Lung (tissue), 12 donors: Measurements from ENCODE around the gene PICK1. TPM values are rescaled to one million over a fixed set of nuclear protein-coding genes. Genes with fewer than 3 reads are reported as not detected.

ENCODE experiments used
- ATAC-seq: fragments of 200-7000 bp; cut with Tn5 transposase; one replicate; pipeline ENCODE4 v1.9.1; 2020; ENCODE audit warnings: moderate number of reproducible peaks; ENCODE audit not compliant: insufficient read depth, low FRiP score
- DNase-seq, 3 donors: peaks; one replicate each; pipeline ENCODE4 v3.0.0-alpha.2; 2013 to 2017
- H3K27ac ChIP-seq, 2 donors: one replicate each; pipeline ENCODE4 v1.5.1; 2013; ENCODE audit warnings: mild to moderate bottlenecking in 2 of 2, moderate library complexity in 2 of 2, control low read depth in 1 of 2, inconsistent platforms in 1 of 2, low read depth in 1 of 2, low read length in 1 of 2
- H3K27me3 ChIP-seq, 3 donors: one replicate each; pipeline ENCODE4 v1.5.1; 2013; ENCODE audit warnings: low read length in 2 of 3; ENCODE audit not compliant: control insufficient read depth in 3 of 3, insufficient read depth in 3 of 3
- H3K36me3 ChIP-seq, 4 donors: one replicate each; pipeline ENCODE4 v1.5.1; 2013; ENCODE audit warnings: low read length in 4 of 4, mild to moderate bottlenecking in 1 of 4, moderate library complexity in 1 of 4; ENCODE audit not compliant: control insufficient read depth in 4 of 4, insufficient read depth in 4 of 4
- H3K4me1 ChIP-seq, 5 donors: one replicate each; pipeline ENCODE4 v1.5.1; 2013; ENCODE audit warnings: low read length in 5 of 5, mild to moderate bottlenecking in 2 of 5, moderate library complexity in 1 of 5; ENCODE audit not compliant: control insufficient read depth in 5 of 5, insufficient read depth in 5 of 5
- H3K4me3 ChIP-seq: one replicate; pipeline ENCODE4 v1.5.1; 2013; ENCODE audit warnings: mild to moderate bottlenecking, control low read depth, moderate library complexity
- H3K9ac ChIP-seq, 2 donors: one replicate each; pipeline ENCODE4 v1.5.1; 2013; ENCODE audit warnings: low read length in 2 of 2, control low read depth in 1 of 2; ENCODE audit not compliant: insufficient read depth in 1 of 2
- H3K9me3 ChIP-seq, 4 donors: one replicate each; pipeline ENCODE4 v1.5.1; 2013; ENCODE audit warnings: low read length in 3 of 4, mild to moderate bottlenecking in 1 of 4, moderate library complexity in 1 of 4; ENCODE audit not compliant: control insufficient read depth in 4 of 4, insufficient read depth in 3 of 4
- CTCF ChIP-seq: IDR thresholded peaks from 2 replicates; pipeline ENCODE4 v1.5.1; 2012; ENCODE audit warnings: mild to moderate bottlenecking; ENCODE audit errors: control extremely low read depth, extremely low read depth
- WGBS, 2 donors: extraction: QIAGEN DNeasy Blood & Tissue Kit; methylation state at CpG; one replicate each; pipeline ENCODE4 v1.1.7; 2013; 5-methylcytosine and 5-hydroxymethylcytosine counted together
- polyA plus RNA-seq, 2 donors: library from polyadenylated mRNA; stranded (reverse); fragments of 200-250 nt; gene quantifications; one replicate each; pipeline ENCODE4 v1.2.1, GENCODE V29; 2013
- total RNA-seq, 2 donors: library from RNA; depleted of rRNA in 1 of 2; stranded (reverse); fragments of >200 nt in 1 of 2; gene quantifications; one replicate each; pipeline ENCODE4 v1.2.1, GENCODE V29; 2014 to 2021
- donor health status: control.
- donor health status: control.
- donor health status: Bipolar disorder and iron deficiency.
- donor health status: healthy.
- donor health status: DM: yes; HTN: yes; CAD: no.

PICK1 gene
- total and polyA plus RNA-seq, 4 donors, result 32.4 to 45.6 (median 37.3) TPM

GRCh38 chr22:38088629-38089473 is 31.6 kb downstream of the PICK1 start:
- 27 to 36% methylated on average over 58 to 83 of the region's 85 CpGs for WGBS, 2 donors
- Histone ChIP-seq H3K36me3 (no peaks in the 10 kb centered on the region), H3K4me1 (peaks cover 0 to 4% (median 0%) of the 10 kb centered on the region in 5 donors), H3K27ac (no peak overlapping the region), H3K27me3 (peaks cover 0 to 6% (median 2%) of the 10 kb centered on the region in 3 donors), H3K9ac (no peak overlapping the region), H3K9me3 (no peaks in the 10 kb centered on the region), H3K4me3 (no peak overlapping the region)
- ATAC-seq, result no peak
- DNase-seq, result peak in 1 of 3 donors; percentile 24
- TF ChIP-seq CTCF, result no peak

GRCh38 chr22:38089474-38089851 is 32.3 kb downstream of the PICK1 start:
- Histone ChIP-seq H3K9me3 (no peaks in the 10 kb centered on the region), H3K9ac (no peak overlapping the region), H3K4me3 (no peak overlapping the region), H3K4me1 (peaks cover 0 to 4% (median 0%) of the 10 kb centered on the region in 5 donors), H3K27ac (no peak overlapping the region), H3K27me3 (peaks cover 0 to 6% (median 2%) of the 10 kb centered on the region in 3 donors), H3K36me3 (no peaks in the 10 kb centered on the region)
- WGBS, 2 donors, result 36 to 37% methylated on average over 26 to 34 of the region's 34 CpGs
- TF ChIP-seq CTCF, result no peak
- ATAC-seq (no peak), DNase-seq (no peak)

GRCh38 chr22:38097058-38097457 is 39.9 kb downstream of the PICK1 start:
- peaks cover 0 to 1% (median 0%) of the 10 kb centered on the region in 5 donors for H3K4me1 ChIP-seq
- no peaks in the 10 kb centered on the region for H3K36me3 ChIP-seq
- H3K9ac ChIP-seq, result no peak overlapping the region
- H3K27ac ChIP-seq, result no peak overlapping the region
- no peak for TF ChIP-seq CTCF
- no peak overlapping the region for H3K4me3 ChIP-seq
- peaks cover 0 to 5% (median 0%) of the 10 kb centered on the region in 3 donors for H3K27me3 ChIP-seq
- DNase-seq, result peak in 1 of 3 donors; percentile 5
- no peak for ATAC-seq
- 89 to 95% methylated on average over 15 of the region's 15 CpGs for WGBS, 2 donors
- H3K9me3 ChIP-seq, result no peaks in the 10 kb centered on the region
